ENCODE measurements around the gene CDC20. TPM values are rescaled to one million over a fixed set of nuclear protein-coding genes. Genes with fewer than 3 reads are reported as not detected.

The CDC20 gene
- total and polyA plus RNA-seq, 2 donors from 2014 or later: 2.7 to 3.9 TPM

DNA sequence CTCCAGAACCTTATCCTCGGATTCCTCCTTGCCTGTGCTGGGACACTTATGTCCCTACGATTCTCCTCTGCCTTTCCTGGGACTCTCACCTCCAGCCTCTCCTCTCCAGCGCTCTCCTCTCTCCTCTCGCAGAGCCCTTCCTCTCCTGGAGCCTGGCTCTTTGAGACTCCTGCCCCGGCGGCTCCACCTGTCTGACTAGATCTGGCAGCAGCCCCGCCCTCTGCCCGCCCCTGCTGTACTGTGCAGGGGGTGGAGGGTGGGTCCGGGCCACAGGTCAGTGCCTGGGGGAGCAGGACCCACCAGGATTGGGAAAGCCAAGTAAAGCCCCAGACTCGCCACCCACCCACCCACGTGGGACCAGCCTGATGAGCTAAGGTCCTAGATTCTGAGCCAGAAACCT lies 7.4 kb downstream of the CDC20 start:
- intact Hi-C loops (cut with DNase I): no loop called here
- Histone ChIP-seq H3K9ac (ENCODE audit: low read length in 3 of 3) (peak overlapping the region in 1 of 3 donors; percentile 77), H3K36me3 (ENCODE audit: control insufficient read depth in 2 of 3, insufficient read depth in 3 of 3, low read length in 3 of 3) (peaks cover 4 to 31% (median 18%) of the 10 kb centered on the region in 3 donors), H3K27me3 (ENCODE audit: control insufficient read depth, insufficient read depth, low read length) (no peaks in the 10 kb centered on the region), H3K9me3 (ENCODE audit: control insufficient read depth in 2 of 3, insufficient read depth in 1 of 3, low read length in 3 of 3) (no peaks in the 10 kb centered on the region), H3K4me3 (ENCODE audit: low read length in 3 of 3) (peak overlapping the region in 1 of 3 donors; percentile 78), H3K27ac (ENCODE audit: low read depth in 2 of 2, low read length in 2 of 2) (no peak overlapping the region), H3K4me1 (ENCODE audit: control insufficient read depth in 2 of 3, insufficient read depth in 2 of 3, low read depth in 1 of 3, low read length in 3 of 3) (peaks cover 0 to 22% (median 8%) of the 10 kb centered on the region in 3 donors)
- TF ChIP-seq, protein P1, sequence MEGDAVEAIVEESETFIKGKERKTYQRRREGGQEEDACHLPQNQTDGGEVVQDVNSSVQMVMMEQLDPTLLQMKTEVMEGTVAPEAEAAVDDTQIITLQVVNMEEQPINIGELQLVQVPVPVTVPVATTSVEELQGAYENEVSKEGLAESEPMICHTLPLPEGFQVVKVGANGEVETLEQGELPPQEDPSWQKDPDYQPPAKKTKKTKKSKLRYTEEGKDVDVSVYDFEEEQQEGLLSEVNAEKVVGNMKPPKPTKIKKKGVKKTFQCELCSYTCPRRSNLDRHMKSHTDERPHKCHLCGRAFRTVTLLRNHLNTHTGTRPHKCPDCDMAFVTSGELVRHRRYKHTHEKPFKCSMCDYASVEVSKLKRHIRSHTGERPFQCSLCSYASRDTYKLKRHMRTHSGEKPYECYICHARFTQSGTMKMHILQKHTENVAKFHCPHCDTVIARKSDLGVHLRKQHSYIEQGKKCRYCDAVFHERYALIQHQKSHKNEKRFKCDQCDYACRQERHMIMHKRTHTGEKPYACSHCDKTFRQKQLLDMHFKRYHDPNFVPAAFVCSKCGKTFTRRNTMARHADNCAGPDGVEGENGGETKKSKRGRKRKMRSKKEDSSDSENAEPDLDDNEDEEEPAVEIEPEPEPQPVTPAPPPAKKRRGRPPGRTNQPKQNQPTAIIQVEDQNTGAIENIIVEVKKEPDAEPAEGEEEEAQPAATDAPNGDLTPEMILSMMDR (IDR thresholded peaks at IDR 0.05; ENCODE audit: borderline replicate concordance, extremely low read depth, insufficient read depth): no peak
- DNase-seq (peak in 3 of 5 donors; percentile 39 to 85 (median 62)), FAIRE-seq (no peak)

DNA sequence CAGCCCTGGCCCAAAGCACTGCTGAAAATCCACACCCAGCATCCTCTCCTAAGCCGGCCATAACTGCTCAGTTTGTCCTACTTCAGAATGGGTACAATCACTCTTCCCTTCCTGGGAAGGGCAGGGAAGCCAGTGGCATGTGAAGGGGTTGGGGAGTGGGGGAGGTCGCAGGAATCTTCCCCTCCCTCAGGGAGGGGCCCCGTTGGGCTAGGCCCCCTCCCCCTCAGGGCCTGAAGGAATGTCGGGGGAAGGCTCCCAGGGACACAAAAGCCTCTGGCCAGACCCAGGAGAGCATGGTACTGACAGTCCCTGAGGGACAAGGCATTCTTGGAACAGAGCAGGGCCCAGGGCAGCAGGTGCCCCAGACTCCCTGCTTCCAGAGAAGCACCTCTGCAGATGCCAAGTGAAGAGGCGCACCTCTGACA lies 7.8 kb downstream of the CDC20 start:
- DNase-seq (peak in 1 of 5 donors; percentile 18), FAIRE-seq (no peak)
- peaks cover 4 to 33% (median 16%) of the 10 kb centered on the region in 3 donors for H3K36me3 ChIP-seq (ENCODE audit: control insufficient read depth in 2 of 3, insufficient read depth in 3 of 3, low read length in 3 of 3)
- H3K9me3 ChIP-seq (ENCODE audit: control insufficient read depth in 2 of 3, insufficient read depth in 1 of 3, low read length in 3 of 3): no peaks in the 10 kb centered on the region
- H3K27ac ChIP-seq (ENCODE audit: low read depth in 2 of 2, low read length in 2 of 2): peak overlapping the region; percentile 81 to 83
- H3K27me3 ChIP-seq (ENCODE audit: control insufficient read depth, insufficient read depth, low read length): no peaks in the 10 kb centered on the region
- intact Hi-C loops (cut with DNase I): no loop called here
- peak overlapping the region in 2 of 3 donors; percentile 68 to 78 for H3K4me3 ChIP-seq (ENCODE audit: low read length in 3 of 3)
- peaks cover 0 to 22% (median 8%) of the 10 kb centered on the region in 3 donors for H3K4me1 ChIP-seq (ENCODE audit: control insufficient read depth in 2 of 3, insufficient read depth in 2 of 3, low read depth in 1 of 3, low read length in 3 of 3)
- TF ChIP-seq, protein P1 (IDR thresholded peaks at IDR 0.05; ENCODE audit: borderline replicate concordance, extremely low read depth, insufficient read depth): no peak
- H3K9ac ChIP-seq (ENCODE audit: low read length in 3 of 3): peak overlapping the region in 2 of 3 donors; percentile 1 to 77

DNA sequence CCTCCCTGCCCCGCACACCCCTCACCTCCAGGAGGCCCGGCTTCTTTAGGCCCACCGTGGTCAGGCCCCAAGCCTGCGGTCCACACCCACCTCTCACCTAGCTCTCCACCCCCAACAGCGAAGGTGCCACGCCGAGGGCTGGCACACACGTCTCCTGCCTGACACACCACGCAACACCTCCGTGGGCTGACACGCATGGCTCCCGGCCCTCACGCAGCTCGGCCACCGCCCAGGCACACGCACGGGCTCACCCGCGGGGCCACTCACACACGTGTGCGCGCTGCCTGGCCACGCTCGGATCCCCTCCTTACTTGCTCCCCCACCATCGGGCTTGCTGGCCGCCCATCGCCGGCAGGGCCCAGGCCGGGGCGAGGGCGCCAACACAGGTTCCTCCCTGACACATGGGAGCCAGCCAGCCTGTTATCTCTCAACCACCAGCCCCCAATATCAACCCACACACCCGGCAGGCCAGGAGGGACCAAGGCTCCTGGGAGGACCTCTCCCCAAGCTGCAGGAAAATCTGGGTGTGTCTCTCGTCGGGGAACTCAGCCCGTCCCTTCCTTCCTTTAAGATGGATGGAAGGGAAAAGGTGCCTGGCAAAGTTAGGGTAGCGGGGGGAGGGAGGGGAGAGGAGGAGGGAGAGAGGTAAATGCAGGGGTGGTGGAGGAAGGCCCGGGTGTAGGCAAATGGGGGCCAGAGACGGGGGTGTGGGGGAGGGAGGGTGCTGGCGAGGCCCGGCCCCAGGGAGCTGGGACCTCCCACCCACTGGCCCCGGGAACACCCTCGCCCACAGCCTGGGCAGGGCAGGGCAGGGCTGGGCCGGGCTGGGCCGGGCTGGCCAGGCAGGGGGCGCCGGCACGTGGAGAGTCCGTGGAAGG lies 8.5 kb downstream of the CDC20 start:
- Histone ChIP-seq H3K27ac (ENCODE audit: low read depth in 2 of 2, low read length in 2 of 2) (peak overlapping the region; percentile 81 to 83), H3K9ac (ENCODE audit: low read length in 3 of 3) (peak overlapping the region; percentile 1 to 77 (median 20)), H3K4me1 (ENCODE audit: control insufficient read depth in 2 of 3, insufficient read depth in 2 of 3, low read depth in 1 of 3, low read length in 3 of 3) (peaks cover 0 to 22% (median 8%) of the 10 kb centered on the region in 3 donors), H3K9me3 (ENCODE audit: control insufficient read depth in 2 of 3, insufficient read depth in 1 of 3, low read length in 3 of 3) (no peaks in the 10 kb centered on the region), H3K4me3 (ENCODE audit: low read length in 3 of 3) (peak overlapping the region; percentile 44 to 78 (median 68)), H3K27me3 (ENCODE audit: control insufficient read depth, insufficient read depth, low read length) (no peaks in the 10 kb centered on the region), H3K36me3 (ENCODE audit: control insufficient read depth in 2 of 3, insufficient read depth in 3 of 3, low read length in 3 of 3) (peaks cover 4 to 33% (median 16%) of the 10 kb centered on the region in 3 donors)
- intact Hi-C loops (cut with DNase I): no loop called here
- FAIRE-seq: no peak
- peak in 2 of 5 donors; percentile 68 to 81 for DNase-seq
- TF ChIP-seq, protein P1 (IDR thresholded peaks at IDR 0.05; ENCODE audit: borderline replicate concordance, extremely low read depth, insufficient read depth): no peak

Measured in kidney (tissue), 14 donors.